C4-2B (cell line): ENCODE results near the gene GPX8.

Experiments used
- H3K27ac ChIP-seq: fragments of 450-650 bp; 2 replicates; pipeline ENCODE4 v1.5.1; 2017
- CTCF ChIP-seq: fragments of 450-650 bp; conservative IDR thresholded peaks from 2 replicates; pipeline ENCODE4 v1.5.1; 2017; ENCODE audit warnings: mild to moderate bottlenecking
- ZFX ChIP-seq: fragments of 450-650 bp; IDR thresholded peaks from 2 replicates; pipeline ENCODE4 v1.6.1; 2017

The GPX8 gene

GRCh38 chr5:55159763-55160492 is at the start of gene GPX8:
TSS of gene GPX8 (plus strand) at chr5:55160171. CDS start at chr5:55160193, 22 bp downstream.
- H3K27ac ChIP-seq: no peak within 1 kb of the TSS
- TF ChIP-seq ZFX (no peak), CTCF (peak; percentile 88)

DNA sequence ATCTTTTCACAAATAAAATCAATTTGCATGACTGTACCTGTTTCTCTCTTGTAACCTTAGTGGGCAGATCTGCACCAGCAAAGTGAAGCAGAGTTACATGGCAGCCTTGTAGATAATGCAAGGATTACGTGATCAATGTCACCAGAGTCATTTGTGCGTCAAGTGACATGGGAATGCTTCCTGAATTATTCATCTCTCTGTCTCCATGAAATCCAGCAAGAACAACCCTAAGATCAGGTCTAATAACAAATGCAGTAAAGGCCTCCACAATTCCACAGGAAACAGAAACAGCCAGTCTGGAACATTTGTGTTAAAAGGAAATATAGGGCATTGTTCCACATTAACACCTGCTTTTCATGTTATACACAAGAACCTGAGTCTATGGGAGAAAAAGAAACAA is 49.8 kb upstream of the GPX8 start:
- H3K27ac ChIP-seq: no peak overlapping the region
- no peak for TF ChIP-seq CTCF

DNA sequence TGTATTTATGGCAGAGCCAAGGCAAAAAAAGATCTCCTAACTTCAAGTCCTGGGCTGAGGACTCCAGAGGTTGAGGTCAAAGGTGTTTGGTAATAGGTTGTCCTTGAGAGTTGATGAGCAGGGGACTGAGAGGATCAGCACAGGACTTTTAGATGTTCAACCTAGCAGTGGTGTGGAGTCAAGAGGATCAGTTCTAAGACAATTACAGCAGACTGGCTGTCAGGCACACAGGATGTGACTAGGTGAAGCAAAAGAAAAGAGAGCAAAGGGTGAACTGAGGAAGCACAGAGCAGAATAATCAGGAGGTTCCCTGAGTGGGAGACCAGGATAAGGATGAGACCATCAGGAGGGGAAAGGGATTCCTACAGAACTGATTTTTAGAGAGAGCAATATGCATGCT is 46.6 kb upstream of the GPX8 start:
- H3K27ac ChIP-seq: no peak overlapping the region
- TF ChIP-seq CTCF (no peak), ZFX (no peak)

DNA sequence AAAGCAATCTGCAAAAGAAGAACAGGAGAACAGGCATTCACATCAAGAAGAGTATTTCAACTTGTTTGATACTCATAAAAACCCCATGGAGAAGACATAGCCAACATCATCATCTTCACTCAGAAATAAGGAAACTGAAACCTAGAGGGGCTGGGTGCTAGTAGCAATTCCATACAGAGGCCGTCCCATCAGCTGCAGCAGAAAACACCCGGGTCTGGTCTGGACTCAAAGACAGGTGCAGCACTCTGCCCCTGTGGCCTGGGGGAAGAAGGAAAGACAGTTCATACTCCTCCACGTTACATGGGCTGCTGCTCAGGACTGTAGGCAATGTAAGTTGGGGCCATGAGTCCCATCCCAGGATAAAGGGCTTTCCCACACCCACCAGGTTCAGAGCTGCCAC is 45.9 kb upstream of the GPX8 start:
- TF ChIP-seq CTCF: no peak
- TF ChIP-seq ZFX: no peak
- H3K27ac ChIP-seq: no peak overlapping the region

GRCh38 chr5:55123365-55123764 is 36.6 kb upstream of the GPX8 start:
- TF ChIP-seq CTCF (peak; percentile 10; the same call in 1 of the 2 replicates), ZFX (no peak)
- H3K27ac ChIP-seq: no peak overlapping the region

DNA sequence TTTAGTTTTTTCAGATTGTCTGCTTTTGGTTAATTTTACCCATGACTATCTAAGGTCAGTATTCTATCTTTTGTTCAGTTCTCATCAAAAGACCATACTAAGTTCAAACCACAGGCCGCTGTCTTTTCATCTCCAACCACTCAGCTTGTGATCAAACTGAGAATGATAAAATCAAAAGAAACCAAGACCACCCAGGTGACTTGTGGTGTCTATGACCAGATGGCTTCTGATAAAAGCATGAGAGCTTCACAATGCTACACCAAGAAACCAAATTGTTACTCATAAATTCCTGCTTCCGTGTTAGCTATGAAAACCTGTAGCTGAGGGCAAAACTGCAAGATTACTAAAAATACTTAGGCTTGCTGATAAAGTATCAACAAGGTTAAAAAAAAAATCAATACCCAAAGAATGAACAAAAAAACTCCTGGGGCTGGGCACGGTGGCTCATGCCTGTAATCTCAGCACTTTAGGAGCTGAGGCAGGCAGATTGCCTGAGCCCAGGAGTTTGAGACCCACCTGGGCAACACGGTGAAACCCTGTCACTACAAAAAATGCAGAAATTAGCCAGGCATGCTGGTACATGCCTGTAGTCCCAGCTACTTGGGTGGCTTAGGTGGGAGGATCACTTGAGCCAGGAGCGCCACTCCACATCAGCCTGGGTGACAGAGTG is 25.8 kb upstream of the GPX8 start:
- TF ChIP-seq CTCF: no peak
- TF ChIP-seq ZFX: no peak
- no peak overlapping the region for H3K27ac ChIP-seq

DNA sequence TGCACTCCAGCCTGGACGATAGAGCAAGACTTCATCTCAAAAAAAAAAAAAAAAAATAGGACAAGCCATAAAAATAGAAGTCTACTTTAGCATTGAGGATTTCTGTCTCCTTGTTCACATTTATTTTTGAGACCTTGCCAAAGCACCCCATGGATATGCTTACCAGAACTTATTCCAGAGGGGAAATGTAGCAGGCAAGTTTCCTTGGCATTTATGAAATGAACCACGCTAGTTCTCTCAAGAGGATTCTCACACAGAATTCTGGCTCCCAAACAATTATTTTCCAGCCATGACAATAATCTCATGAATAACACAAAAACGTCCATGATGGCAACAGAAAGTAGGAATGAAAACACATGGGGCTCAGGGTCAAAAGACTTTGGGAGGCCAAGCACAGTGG is 23.4 kb upstream of the GPX8 start:
- TF ChIP-seq ZFX: no peak
- H3K27ac ChIP-seq: no peak overlapping the region
